Measurements from ENCODE around the gene GSDME. TPM values are rescaled to one million over a fixed set of nuclear protein-coding genes. Genes with fewer than 3 reads are reported as not detected.

The GSDME gene
- total RNA-seq, 1 donor from 2014 or later, result 4.8 TPM

- no peak for ATAC-seq
- DNase-seq (ENCODE audit: low spot score), result peak; percentile 29
These were observed 32.6 kb downstream of the GSDME start for GRCh38 chr7:24724451-24725190.

DNA sequence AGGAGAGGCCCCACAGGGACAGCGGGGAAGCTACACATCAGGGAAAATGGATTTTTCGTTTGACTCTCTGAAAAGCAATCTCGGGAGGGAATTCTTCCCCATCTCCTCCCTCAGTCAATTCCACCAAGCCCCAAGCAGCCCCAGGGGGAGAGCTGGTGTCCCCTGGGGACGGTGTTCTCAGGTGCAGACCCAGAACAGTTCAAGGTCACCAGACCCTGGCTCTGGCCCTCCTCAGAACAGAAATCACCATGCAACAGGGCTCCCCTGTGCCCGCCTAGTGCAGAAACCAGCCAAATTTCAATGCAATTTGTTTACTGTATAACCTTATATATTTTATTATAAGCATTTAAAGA is 34.1 kb downstream of the GSDME start:
- no peak for ATAC-seq
- peak; percentile 38 for DNase-seq (ENCODE audit: low spot score)

DNA sequence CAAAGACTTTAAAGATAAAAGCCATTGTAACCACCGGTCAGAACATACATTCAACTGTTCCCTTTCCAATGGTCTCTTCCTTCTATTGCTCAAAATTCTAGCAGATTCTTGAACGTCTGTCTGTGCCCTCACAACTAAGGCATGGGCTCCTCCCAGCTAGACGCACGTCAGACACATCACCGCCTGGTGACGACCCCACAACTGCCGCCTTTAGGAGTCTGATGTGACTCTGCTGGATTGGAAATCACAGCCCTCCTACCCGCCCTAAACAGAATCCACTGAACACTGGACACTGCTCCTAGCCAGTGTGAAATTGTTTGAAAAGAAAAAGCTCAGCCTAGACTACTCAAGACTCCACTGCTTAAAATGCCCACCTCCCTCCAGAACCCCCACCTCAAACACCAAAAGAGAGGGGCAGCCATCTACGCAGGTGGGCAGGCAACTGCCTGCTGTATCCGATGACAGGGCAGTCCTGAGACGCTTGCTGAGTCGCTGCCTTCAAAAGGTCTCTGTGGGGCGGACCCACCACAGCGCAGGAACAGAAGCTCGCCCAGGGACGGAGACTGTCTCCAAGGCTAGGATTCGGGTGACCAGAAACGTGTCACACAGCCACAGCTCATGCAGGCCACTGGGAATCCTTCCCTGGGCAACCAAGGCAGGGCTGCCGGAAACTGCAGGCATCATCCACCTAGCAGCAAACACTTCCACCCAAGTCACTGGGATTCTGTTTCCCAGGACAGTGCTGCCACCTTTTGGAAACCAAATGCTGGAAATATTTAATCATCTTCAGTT is 34.7 kb downstream of the GSDME start:
- DNase-seq (ENCODE audit: low spot score), result peak; percentile 43
- ATAC-seq, result peak; percentile 84

DNA sequence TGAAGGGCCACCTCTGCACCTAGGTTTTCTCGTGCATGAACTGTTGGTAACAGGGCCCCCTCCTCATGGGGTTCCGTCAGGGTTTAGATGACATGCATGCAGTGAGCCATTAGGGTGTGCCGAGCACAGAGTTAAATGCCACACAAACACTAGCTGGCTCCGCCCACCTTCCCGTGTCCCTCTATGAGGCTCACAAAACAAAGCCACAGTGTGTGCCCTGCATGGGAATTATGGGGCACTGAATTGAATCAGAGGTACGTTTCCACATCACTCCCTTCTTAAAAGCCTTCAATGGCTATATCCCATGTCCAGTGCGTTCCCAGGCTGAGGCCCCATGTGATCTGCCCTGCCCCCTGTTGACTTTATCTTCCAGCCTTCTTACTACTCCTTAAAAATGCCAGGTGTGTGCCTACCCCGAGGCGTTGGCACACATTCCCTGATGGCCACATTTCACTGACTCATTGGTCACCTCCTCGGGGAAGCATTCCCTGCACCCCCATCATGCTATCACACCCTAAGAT is 35.7 kb downstream of the GSDME start:
- DNase-seq (ENCODE audit: low spot score) (peak; percentile 30), ATAC-seq (no peak)

DNA sequence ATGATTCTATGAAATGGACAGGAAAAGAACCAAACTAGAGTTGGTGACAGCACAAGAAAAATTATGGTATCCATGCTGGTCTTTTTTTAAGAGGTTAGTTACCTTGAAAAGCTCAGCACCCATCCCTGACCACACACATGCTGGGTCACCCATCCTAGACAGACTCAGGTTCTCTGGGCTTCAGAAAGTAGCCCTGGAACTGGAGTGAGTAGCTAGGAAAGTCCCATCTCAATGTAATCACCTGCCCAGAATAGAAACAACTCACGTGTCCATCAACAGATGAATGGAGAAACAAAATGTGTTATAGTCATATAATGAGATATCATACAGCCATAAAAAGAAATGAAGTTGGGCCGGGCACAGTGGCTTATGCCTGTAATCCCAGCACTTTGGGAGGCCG is 37.0 kb downstream of the GSDME start:
- ATAC-seq (no peak), DNase-seq (ENCODE audit: low spot score) (peak; percentile 5)

DNA sequence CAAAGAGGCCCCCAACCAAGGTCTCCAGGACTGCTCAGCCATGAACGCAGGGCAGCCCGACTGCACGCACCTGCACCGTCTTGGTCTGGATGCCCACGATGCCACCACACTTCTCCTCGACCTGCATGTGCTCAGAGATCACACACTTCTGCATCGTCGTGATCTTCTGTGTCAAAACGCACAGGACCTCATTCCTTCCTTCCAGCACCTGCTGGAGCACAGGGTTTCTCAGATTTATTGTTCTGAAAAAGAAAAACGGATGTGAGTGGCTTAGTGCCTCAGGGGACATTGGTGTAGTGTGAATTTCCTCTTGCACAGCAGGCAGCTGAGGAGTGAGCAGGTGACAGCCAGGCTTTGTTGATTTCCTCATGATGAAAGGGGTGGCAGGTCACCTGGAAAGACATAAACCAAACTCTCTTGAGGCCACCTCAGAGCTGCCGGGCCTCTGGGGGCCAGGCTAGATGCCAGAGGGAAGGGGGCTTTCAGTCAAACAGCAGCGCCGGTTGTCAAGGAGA is 38.2 kb downstream of the GSDME start:
- ATAC-seq, result no peak
- DNase-seq (ENCODE audit: low spot score), result peak; percentile 15

GRCh38 chr7:24718431-24718831 is 38.8 kb downstream of the GSDME start:
- ATAC-seq, result no peak
- peak; percentile 22 for DNase-seq (ENCODE audit: low spot score)

DNA sequence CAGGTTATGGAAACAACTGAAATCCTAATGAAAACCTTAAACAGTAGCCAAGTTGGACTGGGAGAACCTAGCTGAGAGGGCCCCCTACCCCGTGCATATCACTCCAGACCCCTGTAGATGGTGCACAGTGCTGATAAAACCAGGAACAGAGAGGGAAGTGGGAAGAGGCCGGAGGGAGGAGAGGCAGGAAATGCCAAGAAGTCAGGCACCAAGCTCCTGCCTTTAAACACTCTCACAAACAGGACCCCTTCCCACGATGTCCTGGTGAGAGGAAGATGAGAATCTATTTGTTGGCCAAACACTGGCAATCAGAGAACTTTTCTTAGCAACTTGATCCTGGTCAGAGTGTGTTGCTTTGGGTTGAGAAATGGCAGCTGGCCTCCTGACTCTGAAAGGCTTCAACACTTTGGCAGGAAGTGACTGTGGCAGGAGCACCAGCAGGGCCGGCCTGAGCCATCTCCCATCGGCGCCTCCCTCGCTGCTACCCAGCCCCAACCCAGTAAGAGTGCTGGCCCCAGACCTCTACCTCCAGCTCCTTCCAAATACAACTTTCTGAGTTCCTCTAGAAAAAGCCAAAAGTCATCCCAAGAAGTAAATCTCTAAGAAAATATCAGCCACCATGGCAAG is 39.5 kb downstream of the GSDME start:
- DNase-seq (ENCODE audit: low spot score) (no peak), ATAC-seq (no peak)

DNA sequence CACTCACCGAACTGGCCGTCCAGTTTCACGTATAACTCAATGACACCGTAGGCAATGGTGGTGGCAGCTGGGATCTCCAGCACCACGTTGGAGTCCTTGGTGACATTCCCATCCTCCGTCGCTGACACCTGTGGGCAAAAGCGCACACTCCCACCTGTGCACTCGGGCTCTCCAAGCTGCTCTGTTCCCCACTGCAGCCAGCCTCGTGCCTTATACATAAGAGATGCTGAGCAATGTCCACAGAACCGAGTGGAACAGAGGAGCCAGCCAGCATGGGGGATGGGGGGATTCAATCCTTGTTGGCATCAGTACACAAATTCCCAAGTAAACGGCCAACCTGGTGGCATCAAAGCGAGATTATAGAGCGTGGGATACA is 40.0 kb downstream of the GSDME start:
- ATAC-seq (no peak), DNase-seq (ENCODE audit: low spot score) (no peak)

DNA sequence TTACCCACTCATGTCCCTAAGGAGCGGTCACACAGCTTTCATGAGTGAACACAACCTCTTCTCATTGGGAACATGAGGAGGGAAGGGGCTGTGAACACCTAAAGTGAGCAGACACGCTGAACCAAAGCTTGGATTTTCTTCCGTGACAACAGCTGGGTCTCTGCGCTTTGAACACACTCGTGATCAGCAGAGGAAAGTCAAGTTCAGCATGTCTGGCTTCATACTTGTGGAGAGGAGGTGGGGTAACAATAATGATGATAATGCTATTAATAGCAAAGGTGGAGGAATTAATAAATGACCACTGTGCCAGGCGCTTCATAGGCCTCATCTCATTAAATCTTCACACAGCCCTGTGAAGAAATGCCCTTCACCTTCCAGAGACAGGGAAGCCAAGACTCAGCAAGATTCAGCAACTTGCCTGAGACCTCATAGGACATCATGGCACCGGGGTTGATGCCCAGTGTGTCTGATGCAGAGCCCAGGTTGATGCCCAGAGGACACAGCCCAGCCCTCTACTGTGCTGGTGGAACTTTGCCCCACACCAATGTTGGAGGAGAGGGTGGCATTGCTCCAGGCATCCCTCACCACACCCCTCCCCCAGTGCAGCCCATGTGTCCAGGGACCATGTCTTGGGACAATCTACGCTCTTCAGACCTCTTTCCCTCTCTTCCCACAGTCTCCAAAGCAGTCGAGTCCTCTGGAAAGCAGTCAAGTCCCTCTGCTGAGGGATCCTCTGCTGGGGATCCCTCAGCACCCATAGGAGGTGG is 40.6 kb downstream of the GSDME start:
- ATAC-seq, result no peak
- no peak for DNase-seq (ENCODE audit: low spot score)

GRCh38 chr7:24715661-24716479 is 41.4 kb downstream of the GSDME start:
- ATAC-seq (peak; percentile 64), DNase-seq (ENCODE audit: low spot score) (no peak)

DNA sequence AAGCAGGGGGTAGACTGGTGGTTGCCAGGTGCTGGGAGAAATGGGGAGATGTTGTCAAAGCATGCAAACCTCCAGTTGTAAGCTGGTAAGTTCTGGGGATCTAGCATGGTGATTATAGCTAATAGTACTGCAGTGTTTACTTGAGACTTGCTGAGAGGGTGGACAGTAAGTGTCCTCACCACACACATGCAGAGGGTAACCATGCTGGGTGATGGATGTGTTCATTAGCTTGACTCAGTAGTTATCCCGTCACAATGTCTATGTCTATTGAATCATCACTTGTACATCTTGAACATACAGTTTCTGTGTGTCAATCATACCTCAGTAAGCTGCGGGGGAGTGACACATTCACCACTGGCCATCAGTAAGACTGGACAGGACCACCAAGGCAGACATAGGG is 42.1 kb downstream of the GSDME start:
- no peak for ATAC-seq

GRCh38 chr7:24714676-24715010 is 42.6 kb downstream of the GSDME start:
- ATAC-seq (no peak), DNase-seq (ENCODE audit: low spot score) (no peak)

More for the DNA sequence above, 42.1 kb downstream of the GSDME start:
- no peak for DNase-seq (ENCODE audit: low spot score)

DNA sequence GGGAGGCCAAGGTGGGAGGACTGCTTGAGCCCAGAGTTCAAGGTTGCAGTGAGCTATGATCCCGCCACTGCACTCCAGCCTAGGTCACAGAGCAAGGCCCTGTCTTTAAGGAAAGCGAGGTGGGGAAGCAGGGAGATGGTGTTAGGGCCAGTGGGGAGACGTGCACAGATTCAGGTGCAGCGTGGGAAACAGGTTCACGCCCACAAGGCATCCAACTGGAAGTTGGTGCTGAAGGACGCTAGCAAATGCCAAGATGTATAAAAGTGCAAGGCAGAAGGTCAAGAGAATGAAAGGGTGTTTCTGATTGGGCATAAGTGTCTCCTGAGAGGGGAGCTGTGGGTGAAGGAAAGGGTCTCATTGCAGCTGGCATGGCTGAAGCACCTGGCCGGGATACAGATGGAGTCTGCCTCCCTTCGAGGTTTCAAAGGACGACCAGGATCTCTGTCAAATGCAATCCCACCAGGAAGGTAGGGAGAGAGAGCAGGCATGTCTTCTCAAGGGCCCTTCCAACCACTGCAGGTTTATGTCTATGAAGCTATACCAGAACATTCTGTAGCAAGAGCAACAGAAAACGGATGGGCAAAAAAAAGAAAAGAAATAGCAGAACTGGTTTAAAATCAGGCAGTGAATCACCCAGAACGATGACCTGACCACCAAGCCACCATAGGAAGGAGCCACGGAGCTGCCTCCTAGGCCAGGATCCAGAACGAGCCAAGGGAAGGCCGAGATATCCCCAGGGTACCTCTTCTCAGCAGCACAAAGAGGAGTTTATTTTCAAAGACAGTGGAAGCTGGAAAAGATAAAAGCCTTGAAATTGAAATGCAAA is 43.2 kb downstream of the GSDME start:
- ATAC-seq (no peak), DNase-seq (ENCODE audit: low spot score) (no peak)

DNA sequence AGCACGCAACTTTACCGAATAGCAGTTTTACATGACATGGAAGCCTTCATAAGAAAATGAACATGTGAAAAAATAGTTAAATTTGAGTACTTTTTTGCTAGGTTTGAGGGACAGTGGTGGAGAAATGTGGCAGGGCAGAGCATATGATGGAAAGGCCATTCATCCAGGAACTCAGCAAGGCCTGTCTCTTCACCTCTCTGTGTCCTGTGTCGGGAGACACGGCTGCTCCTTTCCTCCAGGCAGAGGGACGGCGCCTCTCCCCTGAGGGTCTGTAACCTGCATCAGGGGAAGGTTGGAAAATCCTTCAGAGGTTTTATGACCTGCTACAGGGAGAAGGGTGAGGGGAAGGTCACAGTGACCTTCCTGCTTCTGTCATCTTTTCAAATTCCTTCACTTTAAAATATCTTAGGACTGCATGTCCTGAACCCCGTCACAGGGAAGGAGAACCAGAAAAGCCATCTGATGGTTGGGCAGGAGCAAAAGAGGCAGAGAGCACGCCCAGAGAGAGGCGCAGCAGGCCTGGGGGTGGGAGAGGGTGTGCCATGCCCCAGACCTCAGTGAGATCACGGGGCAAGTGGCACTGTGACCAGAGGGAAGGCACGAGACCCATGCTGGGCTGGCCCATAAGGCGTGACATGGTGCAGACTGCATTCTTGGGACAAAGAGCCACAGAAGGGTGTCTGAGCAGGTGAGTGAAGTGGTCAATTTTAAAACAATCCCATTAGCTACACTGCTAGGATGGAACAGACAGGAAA is 44.0 kb downstream of the GSDME start:
- DNase-seq (ENCODE audit: low spot score) (no peak), ATAC-seq (no peak)

DNA sequence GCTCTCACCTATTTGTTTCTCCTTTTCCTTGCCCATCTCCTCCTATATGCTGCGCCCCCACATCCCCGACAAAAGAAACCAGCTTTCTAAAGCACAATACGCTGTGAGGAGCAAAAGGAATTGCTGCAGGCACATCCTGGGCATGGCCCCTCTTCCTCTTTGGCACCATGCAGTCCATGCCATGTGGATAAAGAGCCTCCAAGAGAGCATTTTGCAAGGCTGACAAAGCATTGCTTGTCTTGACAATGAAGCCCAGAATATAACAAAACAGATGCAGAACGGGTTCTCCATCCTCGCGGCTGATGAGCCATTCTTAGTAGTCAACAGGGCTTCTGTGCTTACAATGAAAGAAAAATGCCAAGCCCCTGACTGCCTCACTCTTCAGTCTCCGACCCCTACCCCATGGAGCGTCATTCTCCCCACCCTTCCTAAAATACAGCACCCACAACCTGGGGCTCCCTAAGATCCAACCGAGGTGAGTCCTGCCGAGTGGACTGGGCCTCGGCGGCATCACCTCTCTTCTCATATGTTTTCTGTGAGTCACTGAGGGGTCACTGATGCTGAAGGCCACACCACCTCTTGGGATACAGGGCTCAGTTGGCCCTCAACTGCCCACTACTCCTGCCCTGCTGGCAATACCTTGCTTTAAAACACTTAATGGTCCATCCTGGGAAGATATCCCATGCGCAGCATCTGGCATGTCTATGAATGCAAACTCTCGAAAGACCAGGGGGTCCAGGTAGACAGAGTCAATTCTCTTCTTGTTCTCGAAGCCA is 47.5 kb downstream of the GSDME start:
- DNase-seq (ENCODE audit: low spot score) (no peak), ATAC-seq (no peak)

- DNase-seq (ENCODE audit: low spot score) (no peak), ATAC-seq (no peak)
These were observed 48.2 kb downstream of the GSDME start for GRCh38 chr7:24709051-24709450.
